K562 (cell line): Measurements from ENCODE around the gene TREH. TPM values are rescaled to one million over a fixed set of nuclear protein-coding genes. Genes with fewer than 3 reads are reported as not detected.
A peak's percentile ranks its signal among the peaks of the same experiment; 100 is the strongest.

Source experiments
- ATAC-seq: fragments of 200-7000 bp; cut with Tn5 transposase; 3 replicates; pipeline ENCODE4 v1.9.1; 2020; ENCODE audit warnings: moderate library complexity
- BruUV-seq: library from RNA; stranded (reverse); fragments of 400-500 nt; replicated peaks from 2 replicates; lab custom pipeline; 2021; lab: Mats Ljungman, UMichigan
- CTCF ChIA-PET: fragments of 300-600 bp; formaldehyde crosslinking; extraction: SDS; loops from one replicate; lab custom pipeline; 2021; ENCODE audit warnings: low intra/inter-chr PET ratio; lab: Yijun Ruan, JAX
- POLR2A ChIA-PET: fragments of 300-600, 350-650 bp; sonication (Branson Sonifier 250); formaldehyde crosslinking; extraction: SDS; loops from one replicate; lab custom pipeline; 2021; ENCODE audit warnings: antibody characterized with exemption, inconsistent platforms; lab: Yijun Ruan, JAX
- DNase-seq, 4 experiments: peaks; one replicate each; pipeline versions ENCODE4 v3.0.0 to v3.0.0-alpha.2; 2011 to 2018; ENCODE audit warnings: low spot score in 3 of 4, mixed read lengths in 3 of 4; ENCODE audit errors: extremely low read depth in 1 of 4
- FAIRE-seq: peaks from 2 replicates; lab custom pipeline; 2011; peaks lifted over from hg19 to GRCh38; lab: Jason Lieb, UNC
- H2AFZ ChIP-seq: 2 replicates; pipeline ENCODE4 v1.6.0; 2011; ENCODE audit warnings: low read depth, low read length, control low read depth, inconsistent platforms
- H3K27ac ChIP-seq: fragments of 200-600 bp; 3 replicates; pipeline ENCODE4 v1.8.0; 2011; ENCODE audit warnings: low read depth, mild to moderate bottlenecking, control low read depth, inconsistent platforms, low read length, moderate library complexity, mixed read lengths; ENCODE audit errors: extremely low read depth
- H3K27me3 ChIP-seq, 2 experiments: fragments of 300-600 bp in 1 of 2; 2 replicates in 1 of 2; 3 replicates in 1 of 2; pipeline versions ENCODE4 v1.6.0 to v1.8.0; 2011; ENCODE audit warnings: inconsistent platforms in 2 of 2, low read length in 2 of 2, mild to moderate bottlenecking in 1 of 2, mixed read lengths in 1 of 2, moderate library complexity in 1 of 2; ENCODE audit not compliant: control insufficient read depth in 2 of 2, insufficient read depth in 2 of 2
- H3K36me3 ChIP-seq: fragments of 300-600 bp; 3 replicates; pipeline ENCODE4 v1.8.0; 2011; ENCODE audit warnings: mild to moderate bottlenecking, low read length, inconsistent platforms; ENCODE audit not compliant: control insufficient read depth, insufficient read depth
- H3K4me1 ChIP-seq, 2 experiments: fragments of 200-600 bp in 1 of 2; replicated peaks in 1 of 2; 2 replicates in 1 of 2; 3 replicates in 1 of 2; pipeline versions ENCODE4 v1.5.1 to v1.8.0; 2011; ENCODE audit warnings: inconsistent platforms in 2 of 2, low read length in 2 of 2, mild to moderate bottlenecking in 1 of 2, mixed read lengths in 1 of 2, moderate library complexity in 1 of 2; ENCODE audit not compliant: control insufficient read depth in 2 of 2, insufficient read depth in 2 of 2
- H3K4me2 ChIP-seq: 2 replicates; pipeline ENCODE4 v1.6.1; 2011; ENCODE audit warnings: low read length, control low read depth, inconsistent platforms, mixed read lengths; ENCODE audit not compliant: insufficient read depth
- H3K4me3 ChIP-seq: fragments of 200-600 bp; sonication (generic), shearing (Covaris generic); 2 replicates; pipeline ENCODE4 v1.5.1; 2016; ENCODE audit warnings: control low read depth, inconsistent platforms
- H3K79me2 ChIP-seq: fragments of 200-600 bp; 3 replicates; pipeline ENCODE4 v1.8.0; 2011; ENCODE audit warnings: low read length, inconsistent platforms; ENCODE audit not compliant: control insufficient read depth, insufficient read depth
- H3K9ac ChIP-seq, 2 experiments: 2 replicates each; pipeline versions ENCODE4 v1.6.0 to v1.6.1; 2011; ENCODE audit warnings: low read depth in 2 of 2, low read length in 2 of 2, control low read depth in 1 of 2, inconsistent platforms in 1 of 2, mild to moderate bottlenecking in 1 of 2, mixed read lengths in 1 of 2; ENCODE audit not compliant: insufficient read depth in 1 of 2
- H3K9me1 ChIP-seq: one replicate; pipeline ENCODE4 v1.6.0; 2011; ENCODE audit warnings: inconsistent platforms, mild to moderate bottlenecking, low read length, moderate library complexity; ENCODE audit not compliant: control insufficient read depth, insufficient read depth
- H3K9me3 ChIP-seq: replicated peaks from 2 replicates; pipeline ENCODE4 v1.5.1; 2011; ENCODE audit warnings: low read depth, low read length, inconsistent platforms; ENCODE audit not compliant: control insufficient read depth, insufficient read depth
- H4K20me1 ChIP-seq: replicated peaks from 2 replicates; pipeline ENCODE4 v1.6.1; 2011; ENCODE audit warnings: low read length, inconsistent platforms, mixed read lengths; ENCODE audit not compliant: control insufficient read depth, insufficient read depth
- CXXC5 ChIP-seq: fragments of 250-450 bp; sonication (Bioruptor Pico); IDR thresholded peaks from 2 replicates; pipeline ENCODE4 v1.8.0; 2022; ENCODE audit warnings: inconsistent platforms, mild to moderate bottlenecking, moderate library complexity
- MCM2 ChIP-seq: fragments of 450-650 bp; IDR thresholded peaks from 2 replicates; pipeline ENCODE4 v1.6.1; 2017; ENCODE audit warnings: low read depth, mild to moderate bottlenecking
- MECOM ChIP-seq: fragments of 250-450 bp; sonication (Bioruptor Pico); IDR thresholded peaks from 2 replicates; pipeline ENCODE4 v1.8.0; 2022; ENCODE audit warnings: inconsistent platforms
- MXD1 ChIP-seq: fragments of 250-450 bp; sonication (Bioruptor Pico); IDR thresholded peaks from 2 replicates; pipeline ENCODE4 v1.8.0; 2021; ENCODE audit warnings: borderline replicate concordance, mild to moderate bottlenecking, moderate library complexity; ENCODE audit not compliant: poor library complexity, severe bottlenecking
- NFYB ChIP-seq: IDR thresholded peaks from 2 replicates; pipeline ENCODE4 v1.6.1; 2011; ENCODE audit warnings: mild to moderate bottlenecking, moderate library complexity; ENCODE audit not compliant: insufficient read length; ENCODE audit errors: extremely low read depth
- OTX1 ChIP-seq: fragments of 450-650 bp; formaldehyde crosslinking; IDR thresholded peaks from 2 replicates; pipeline ENCODE4 v1.4.0; 2022; ENCODE audit warnings: mild to moderate bottlenecking
- RBM15 ChIP-seq: fragments of 200-400 bp; formaldehyde crosslinking; IDR thresholded peaks from 2 replicates; pipeline ENCODE4 v1.6.1; 2018; ENCODE audit warnings: mild to moderate bottlenecking, low read length, moderate library complexity; ENCODE audit not compliant: insufficient read depth
- THRA ChIP-seq: fragments of 450-650 bp; IDR thresholded peaks from 2 replicates; pipeline ENCODE4 v1.6.1; 2017; ENCODE audit warnings: mild to moderate bottlenecking, moderate library complexity
- ZBTB1 ChIP-seq: sonication (generic); formaldehyde crosslinking; IDR thresholded peaks from 2 replicates; pipeline ENCODE4 v1.8.1; 2023; ENCODE audit warnings: missing genetic modification reagents, low read depth, mild to moderate bottlenecking, borderline replicate concordance
- ZNF24 ChIP-seq: fragments of 450-650 bp; IDR thresholded peaks from 2 replicates; pipeline ENCODE4 v1.6.1; 2016
- ZNF384 ChIP-seq: IDR thresholded peaks from 2 replicates; pipeline ENCODE4 v1.6.1; 2012; ENCODE audit warnings: low read depth, low read length, improper control_type of control experiment
- ZNF583 ChIP-seq: fragments of 250-450 bp; sonication (Bioruptor Pico); IDR thresholded peaks from 2 replicates; pipeline ENCODE4 v1.4.0; 2020
- WGBS: fragments of 100-300 bp; shearing (Covaris generic); methylation state at CpG from one replicate; pipeline ENCODE4 v1.1.6; 2016; ENCODE audit warnings: low coverage, mixed read lengths; ENCODE audit not compliant: insufficient coverage; ENCODE audit errors: missing lambda C conversion rate; 5-methylcytosine and 5-hydroxymethylcytosine counted together
- in situ Hi-C: fragments of 300-500 bp; cut with MboI; formaldehyde crosslinking; loops from 4 replicates; pipeline ENCODE4 v1.15.0; 2018; ENCODE audit warnings: inconsistent platforms, mixed read lengths
- intact Hi-C: fragments of 100-400 bp; cut with micrococcal nuclease; formaldehyde crosslinking; loops from 2 replicates; pipeline ENCODE4 v1.14.2; 2022
- polyA plus RNA-seq, 8 experiments: library from polyadenylated mRNA; depleted of rRNA in 4 of 8; stranded (reverse) in 5 of 8; unstranded in 3 of 8; fragments of >200 nt; fragmentation: Nextera tagmentation in 2 of 8; fragmentation: Illumina TruSeq in 1 of 8; extraction: Ambion mirVana in 2 of 8; extraction: Trizol in 1 of 8; gene quantifications; 2 replicates each; pipeline versions ENCODE4 v1.2.1 to v1.2.3, GENCODE V29; 2011 to 2014; ENCODE audit warnings: inconsistent platforms in 1 of 8, missing spikeins in 1 of 8
- total RNA-seq, 7 experiments: library from RNA; depleted of rRNA in 6 of 7; stranded (reverse); fragments of >200 nt in 6 of 7; fragmentation: Illumina TruSeq in 2 of 7; extraction: Trizol in 2 of 7; gene quantifications; 2 replicates each; pipeline versions ENCODE4 v1.2.1 to v1.2.3, GENCODE V29; 2011 to 2021; ENCODE audit warnings: low replicate concordance in 1 of 7

The TREH gene
- total and polyA plus RNA-seq, 9 of the 15 experiments (the other 6 are each of a cell fraction or from before 2014, with no cell fraction given), result 0.09 to 0.20 (median 0.11) TPM; not detected in 6

GRCh38 chr11:118625976-118626375 lies 53.5 kb downstream of the TREH start:
- no TSS peak for BruUV-seq
- H3K4me1 ChIP-seq, result peaks cover 13 to 48% of the 10 kb centered on the region in 2 experiments; a peak in 4 of 5 replicates
- POLR2A ChIA-PET, result interaction anchor here (1.1 to 1.8 kb wide), 2 partner anchors 11 to 14 kb away, joined by 3 to 6 read pairs; no protein-coding TSS in a partner anchor
- FAIRE-seq, result no peak
- peak; percentile 34 to 64 (median 54) for DNase-seq
- H3K9ac ChIP-seq, result peak overlapping the region in 1 of 2 experiments; percentile 44; a peak in 1 of 4 replicates
- peaks cover 39% of the 10 kb centered on the region; the same call in 2 of the 3 replicates for H3K36me3 ChIP-seq
- no peak overlapping the region for H3K4me3 ChIP-seq
- peaks cover 5% of the 10 kb centered on the region; the same call in 1 of the 2 replicates for H4K20me1 ChIP-seq
- in situ Hi-C loops, result no loop called here
- H2AFZ ChIP-seq, result no peak overlapping the region
- TF ChIP-seq ZNF384 (peak; percentile 35), NFYB (peak; percentile 57), MECOM (CRISPR knock-in tag) (no peak)
- H3K27ac ChIP-seq, result no peak overlapping the region
- no peaks in the 10 kb centered on the region for H3K9me1 ChIP-seq
- H3K4me2 ChIP-seq, result no peak overlapping the region
- CTCF ChIA-PET, result no interaction called here
- intact Hi-C loops, result no loop called here
- H3K79me2 ChIP-seq, result peaks cover 13% of the 10 kb centered on the region
- no peaks in the 10 kb centered on the region for H3K9me3 ChIP-seq
- WGBS, result 64% methylated on average over 2 of the region's 2 CpGs
- peak; percentile 27; the same call in 2 of the 3 replicates for ATAC-seq
- no peaks in the 10 kb centered on the region for H3K27me3 ChIP-seq

- POLR2A ChIA-PET, result interaction anchor here (1.0 to 1.8 kb wide), 3 partner anchors 10 to 12 kb away, joined by 3 to 6 read pairs (median 6); no protein-coding TSS in a partner anchor
- H3K9ac ChIP-seq, result no peak overlapping the region
- TF ChIP-seq MCM2, result no peak
- TF ChIP-seq ZBTB1 (CRISPR knock-in tag), result no peak
- no peak for TF ChIP-seq THRA
- TF ChIP-seq MXD1 (CRISPR knock-in tag), result no peak
- no peak for TF ChIP-seq ZNF583 (CRISPR knock-in tag)
- no peak for TF ChIP-seq RBM15
- TF ChIP-seq OTX1 (CRISPR knock-in tag), result no peak
- TF ChIP-seq ZNF24, result no peak
- no peak for TF ChIP-seq CXXC5 (CRISPR knock-in tag)
Measured at GRCh38 chr11:118625036-118625690, 54.3 kb downstream of the TREH start.

More at GRCh38 chr11:118625036-118625690, 54.3 kb downstream of the TREH start:
- no peaks in the 10 kb centered on the region for H3K9me3 ChIP-seq
- 76% methylated on average over 6 of the region's 6 CpGs for WGBS
- peaks cover 5% of the 10 kb centered on the region; the same call in 1 of the 2 replicates for H4K20me1 ChIP-seq
- no peak overlapping the region for H3K4me2 ChIP-seq
- CTCF ChIA-PET, result no interaction called here
- BruUV-seq, result no TSS peak
- no peak for FAIRE-seq
- no peak overlapping the region for H3K27ac ChIP-seq
- intact Hi-C loops (no loop called here), in situ Hi-C loops (no loop called here)
- H3K9me1 ChIP-seq, result no peaks in the 10 kb centered on the region
- H3K4me1 ChIP-seq, result peaks cover 20 to 56% of the 10 kb centered on the region in 2 experiments
- peaks cover 39% of the 10 kb centered on the region; the same call in 2 of the 3 replicates for H3K36me3 ChIP-seq
- H3K27me3 ChIP-seq, result no peaks in the 10 kb centered on the region
- ATAC-seq, result no peak
- DNase-seq, result no peak
- H2AFZ ChIP-seq, result no peak overlapping the region
- H3K79me2 ChIP-seq, result peaks cover 13% of the 10 kb centered on the region
- H3K4me3 ChIP-seq, result no peak overlapping the region
